ENCODE results near the gene CALD1. TPM values are rescaled to one million over a fixed set of nuclear protein-coding genes. Genes with fewer than 3 reads are reported as not detected.

The CALD1 gene
- polyA plus RNA-seq, 1 donor (not counting 4 experiments of a cell fraction or from before 2014, with no cell fraction given): 229 TPM

DNA sequence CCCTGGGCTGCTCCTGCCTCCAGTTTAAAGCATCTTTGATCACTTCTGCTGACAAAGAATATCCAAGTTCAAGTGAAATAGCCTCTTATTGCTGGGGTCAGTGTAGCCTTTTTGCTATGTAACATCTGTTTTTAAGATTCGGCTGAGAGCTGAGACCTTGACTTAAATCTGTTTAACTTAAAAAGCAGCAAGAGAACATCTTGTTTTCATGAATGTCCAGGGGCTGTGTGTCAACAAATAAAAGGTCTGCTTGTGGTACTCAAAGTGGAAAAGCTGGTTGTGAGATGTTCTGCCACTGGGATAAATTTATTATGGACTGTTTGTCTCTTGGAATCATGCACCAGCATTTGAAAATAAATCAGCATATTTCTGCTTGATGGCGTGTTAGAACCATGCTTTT, 73.2 kb downstream of the CALD1 start:
- H4K20me1 ChIP-seq (ENCODE audit: control insufficient read depth, extremely low read depth, insufficient read depth, low read length): no peaks in the 10 kb centered on the region

DNA sequence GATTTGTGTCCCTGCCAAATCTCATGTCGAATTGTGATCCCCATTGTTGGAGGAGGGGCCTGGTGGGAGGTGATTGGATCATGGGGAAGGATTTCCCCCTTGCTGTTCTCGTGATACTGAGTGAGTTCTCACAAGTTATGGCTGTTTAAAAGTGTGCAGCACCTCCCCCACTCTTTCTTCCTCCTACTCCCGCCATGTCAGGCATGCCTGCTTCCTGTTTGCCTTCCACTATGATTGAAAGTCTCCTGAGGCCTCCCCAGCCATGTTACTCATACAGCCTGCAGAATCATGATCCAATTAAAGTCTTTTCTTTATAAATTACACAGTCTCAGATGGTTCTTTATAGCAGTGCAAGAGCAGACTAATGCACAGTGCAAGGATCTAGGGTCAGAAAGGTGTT, 75.4 kb downstream of the CALD1 start:
- H3K4me3 ChIP-seq (ENCODE audit: control insufficient read depth in 2 of 3, extremely low read depth in 1 of 3, insufficient read depth in 2 of 3, low read depth in 1 of 3, low read length in 3 of 3): no peak overlapping the region
- no peak for TF ChIP-seq CTCF (optimal IDR thresholded peaks at IDR 0.05 in 1 of 3, IDR thresholded peaks at IDR 0.05 in 1 of 3, conservative IDR thresholded peaks at IDR 0.05 in 1 of 3; ENCODE audit: extremely low read depth in 1 of 3, insufficient read depth in 2 of 3, low read length in 3 of 3)
- no peak for TF ChIP-seq EZH2 (IDR thresholded peaks at IDR 0.05; ENCODE audit: low read length)
- H3K4me1 ChIP-seq (ENCODE audit: control insufficient read depth, extremely low read depth, insufficient read depth, low read length): peaks cover 10% of the 10 kb centered on the region
- no peaks in the 10 kb centered on the region for H3K9me3 ChIP-seq (ENCODE audit: control insufficient read depth, low read depth, low read length)
- H3K9ac ChIP-seq (ENCODE audit: control insufficient read depth, extremely low read depth, insufficient read depth, low read length): no peak overlapping the region
- no peak for FAIRE-seq
- no peaks in the 10 kb centered on the region for H4K20me1 ChIP-seq (ENCODE audit: control insufficient read depth, extremely low read depth, insufficient read depth, low read length)
- no peaks in the 10 kb centered on the region for H3K36me3 ChIP-seq (ENCODE audit: control insufficient read depth in 2 of 2, extremely low read depth in 1 of 2, insufficient read depth in 2 of 2, low read length in 2 of 2)
- no peak overlapping the region for H3K27ac ChIP-seq (ENCODE audit: control insufficient read depth, insufficient read depth, low read length)
- no peak overlapping the region for H3K4me2 ChIP-seq (ENCODE audit: control insufficient read depth, extremely low read depth, insufficient read depth, low read depth, low read length)
- no peaks in the 10 kb centered on the region for H3K27me3 ChIP-seq (ENCODE audit: control insufficient read depth, extremely low read depth, insufficient read depth, low read length)
- H3K9me1 ChIP-seq (ENCODE audit: control insufficient read depth, extremely low read depth, insufficient read depth, low read length): no peaks in the 10 kb centered on the region
- H2AFZ ChIP-seq (ENCODE audit: control insufficient read depth, low read length): no peak overlapping the region
- H3K79me2 ChIP-seq (ENCODE audit: control insufficient read depth, insufficient read depth, low read length): peaks cover 27% of the 10 kb centered on the region
- dilution Hi-C loops (cut with MboI; ENCODE audit: extremely low pct_ligation_motif_present, low sequenced_read_pairs): no loop called here
- DNase-seq (ENCODE audit: low read depth, low spot score): no peak

More for the DNA sequence above, 73.2 kb downstream of the CALD1 start:
- FAIRE-seq (no peak), DNase-seq (ENCODE audit: low read depth, low spot score) (no peak)
- no peak overlapping the region for H3K4me3 ChIP-seq (ENCODE audit: control insufficient read depth in 2 of 3, extremely low read depth in 1 of 3, insufficient read depth in 2 of 3, low read depth in 1 of 3, low read length in 3 of 3)
- TF ChIP-seq EZH2 (IDR thresholded peaks at IDR 0.05; ENCODE audit: low read length) (no peak), CTCF (optimal IDR thresholded peaks at IDR 0.05 in 1 of 3, IDR thresholded peaks at IDR 0.05 in 1 of 3, conservative IDR thresholded peaks at IDR 0.05 in 1 of 3; ENCODE audit: extremely low read depth in 1 of 3, insufficient read depth in 2 of 3, low read length in 3 of 3) (no peak)
- no peak overlapping the region for H3K4me2 ChIP-seq (ENCODE audit: control insufficient read depth, extremely low read depth, insufficient read depth, low read depth, low read length)
- H3K9ac ChIP-seq (ENCODE audit: control insufficient read depth, extremely low read depth, insufficient read depth, low read length): no peak overlapping the region
- H3K27me3 ChIP-seq (ENCODE audit: control insufficient read depth, extremely low read depth, insufficient read depth, low read length): no peaks in the 10 kb centered on the region
- H3K9me3 ChIP-seq (ENCODE audit: control insufficient read depth, low read depth, low read length): no peaks in the 10 kb centered on the region
- H3K4me1 ChIP-seq (ENCODE audit: control insufficient read depth, extremely low read depth, insufficient read depth, low read length): peaks cover 10% of the 10 kb centered on the region
- dilution Hi-C loops (cut with MboI; ENCODE audit: extremely low pct_ligation_motif_present, low sequenced_read_pairs): no loop called here
- H2AFZ ChIP-seq (ENCODE audit: control insufficient read depth, low read length): no peak overlapping the region
- H3K9me1 ChIP-seq (ENCODE audit: control insufficient read depth, extremely low read depth, insufficient read depth, low read length): no peaks in the 10 kb centered on the region
- no peak overlapping the region for H3K27ac ChIP-seq (ENCODE audit: control insufficient read depth, insufficient read depth, low read length)
- peaks cover 27% of the 10 kb centered on the region for H3K79me2 ChIP-seq (ENCODE audit: control insufficient read depth, insufficient read depth, low read length)
- peaks cover 2% of the 10 kb centered on the region in 2 experiments for H3K36me3 ChIP-seq (ENCODE audit: control insufficient read depth in 2 of 2, extremely low read depth in 1 of 2, insufficient read depth in 2 of 2, low read length in 2 of 2)

All from keratinocyte (primary cell).